ENCODE results near the gene ORMDL1. TPM values are rescaled to one million over a fixed set of nuclear protein-coding genes. Genes with fewer than 3 reads are reported as not detected.

ORMDL1 gene, protein sequence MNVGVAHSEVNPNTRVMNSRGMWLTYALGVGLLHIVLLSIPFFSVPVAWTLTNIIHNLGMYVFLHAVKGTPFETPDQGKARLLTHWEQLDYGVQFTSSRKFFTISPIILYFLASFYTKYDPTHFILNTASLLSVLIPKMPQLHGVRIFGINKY
- polyA plus RNA-seq = 10 to 100 TPM; 32.3 to 78.2 TPM

DNA sequence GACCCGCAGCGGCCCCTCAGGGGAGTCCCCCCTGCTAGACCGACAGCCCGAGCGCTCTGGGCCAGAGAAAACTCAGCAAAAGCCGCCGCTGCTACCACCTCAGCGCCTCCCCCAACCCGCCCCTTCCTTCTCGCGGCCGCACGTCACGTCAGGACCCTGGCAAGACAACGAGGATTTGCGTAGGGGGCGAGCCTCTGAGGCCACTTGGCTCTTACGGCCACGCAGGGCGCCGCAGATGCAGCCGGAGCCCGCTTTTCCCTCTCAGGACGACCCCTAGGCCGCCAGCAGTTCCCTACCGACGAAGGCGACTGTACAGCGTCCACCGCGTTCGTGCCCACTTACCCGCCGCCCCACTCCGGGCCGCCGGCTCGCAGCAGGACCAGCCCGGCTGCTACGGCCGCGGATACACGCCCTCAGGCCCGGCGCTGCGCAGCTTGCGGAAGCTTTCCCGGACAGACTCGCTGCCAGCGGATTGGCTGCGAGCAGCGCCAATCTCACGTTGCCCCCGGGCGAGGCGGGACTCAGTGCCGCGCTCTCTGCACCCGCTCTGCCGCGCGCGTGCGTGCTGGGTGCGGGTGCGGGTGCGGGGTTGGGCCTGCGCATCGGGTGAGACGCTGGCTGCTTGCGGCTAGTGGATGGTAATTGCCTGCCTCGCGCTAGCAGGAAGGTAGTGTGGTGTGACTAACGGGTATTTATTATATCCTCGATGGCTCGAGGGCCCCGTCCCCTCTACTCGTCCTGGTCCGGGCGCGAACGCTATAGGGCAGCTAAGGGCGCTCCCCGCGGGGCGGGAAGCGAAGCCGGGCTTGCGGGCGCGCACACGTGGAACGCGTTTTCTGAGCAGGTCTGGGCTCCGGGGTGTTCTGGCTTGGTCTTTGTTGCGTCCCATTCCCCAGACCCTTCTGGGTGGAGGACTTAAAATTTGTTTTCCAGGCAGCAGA, at the start of gene ORMDL1, which contains the start of gene PMS1:
Gene ORMDL1, minus strand, starts transcription at position 413 of the 941 bp plus-strand sequence. CDS start 1,744 bp downstream, outside the sequence.
Gene PMS1, plus strand, starts transcription at position 524 of the 941 bp plus-strand sequence. CDS start 7,360 bp downstream, outside the sequence.
- Histone ChIP-seq H3K4me1 (ENCODE audit: control insufficient read depth in 2 of 2, insufficient read depth in 2 of 2, low read length in 1 of 2) (no peaks in the 10 kb centered on the region), H3K36me3 (ENCODE audit: control insufficient read depth in 2 of 2, insufficient read depth in 2 of 2, low read length in 1 of 2) (no peaks in the 10 kb centered on the region), H3K27me3 (ENCODE audit: control insufficient read depth in 1 of 2, insufficient read depth in 2 of 2, low read length in 2 of 2) (no peaks in the 10 kb centered on the region), H3K27ac (ENCODE audit: low read depth in 2 of 2, low read length in 1 of 2) (peak within 1 kb of the TSS; percentile 95 to 98), H3K9me3 (ENCODE audit: control insufficient read depth in 2 of 2, insufficient read depth in 1 of 2, low read depth in 1 of 2, low read length in 1 of 2) (no peaks in the 10 kb centered on the region), H3K4me3 (ENCODE audit: low read depth in 1 of 2, low read length in 2 of 2) (peak within 1 kb of the TSS; percentile 88 to 97)
- WGBS, 2 donors = 0 to 1% methylated on average over 85 to 96 of the region's 96 CpGs

GRCh38 chr2:189830510-189830909, 46.4 kb upstream of the ORMDL1 start:
- H3K27me3 ChIP-seq (ENCODE audit: control insufficient read depth in 1 of 2, insufficient read depth in 2 of 2, low read length in 2 of 2) = no peaks in the 10 kb centered on the region
- no peaks in the 10 kb centered on the region for H3K9me3 ChIP-seq (ENCODE audit: control insufficient read depth in 2 of 2, insufficient read depth in 1 of 2, low read depth in 1 of 2, low read length in 1 of 2)
- WGBS, 2 donors = 97 to 98% methylated on average over 1 of the region's 1 CpG

DNA sequence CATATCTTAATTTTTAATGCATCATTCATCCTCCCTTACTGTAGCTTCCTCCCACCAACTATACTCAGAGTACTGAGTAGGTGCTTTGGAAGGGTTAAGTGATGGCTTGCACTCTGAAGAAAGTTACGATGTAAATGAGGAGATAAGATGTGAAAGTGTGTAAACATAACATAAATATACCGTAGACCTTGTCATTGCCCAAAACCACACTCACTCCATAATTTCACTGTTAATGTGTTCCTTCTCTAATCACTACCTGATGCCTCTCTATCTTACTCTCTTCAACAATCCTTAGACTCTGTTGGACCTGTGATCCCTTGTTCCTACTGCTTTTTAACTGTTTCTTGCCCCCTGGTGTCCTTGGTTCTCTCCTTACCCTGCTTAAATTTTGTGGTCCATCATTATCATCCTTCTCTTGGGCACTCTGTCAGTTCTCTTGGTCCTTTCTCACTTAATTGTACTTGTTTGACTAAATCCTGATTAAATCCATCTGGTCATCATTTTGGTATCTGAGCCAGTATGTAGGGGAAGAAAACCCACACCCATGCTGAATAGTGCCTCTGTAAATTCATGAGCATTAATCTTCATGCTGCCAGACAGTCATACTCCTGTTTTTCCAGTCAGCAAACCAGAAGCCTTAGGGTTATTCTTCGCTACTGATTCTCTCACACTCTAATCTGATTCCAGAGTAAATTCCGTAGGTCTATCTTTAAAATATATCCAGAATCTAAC, 45.1 kb upstream of the ORMDL1 start:
- H3K4me1 ChIP-seq (ENCODE audit: control insufficient read depth in 2 of 2, insufficient read depth in 2 of 2, low read length in 1 of 2) = no peaks in the 10 kb centered on the region
- no peak overlapping the region for H3K4me3 ChIP-seq (ENCODE audit: low read depth in 1 of 2, low read length in 2 of 2)
- H3K27me3 ChIP-seq (ENCODE audit: control insufficient read depth in 1 of 2, insufficient read depth in 2 of 2, low read length in 2 of 2) = no peaks in the 10 kb centered on the region
- H3K9me3 ChIP-seq (ENCODE audit: control insufficient read depth in 2 of 2, insufficient read depth in 1 of 2, low read depth in 1 of 2, low read length in 1 of 2) = no peaks in the 10 kb centered on the region
- H3K36me3 ChIP-seq (ENCODE audit: control insufficient read depth in 2 of 2, insufficient read depth in 2 of 2, low read length in 1 of 2) = no peaks in the 10 kb centered on the region
- H3K27ac ChIP-seq (ENCODE audit: low read depth in 2 of 2, low read length in 1 of 2) = no peak overlapping the region
- 84 to 85% methylated on average over 4 of the region's 4 CpGs for WGBS, 2 donors

More at GRCh38 chr2:189830510-189830909, 46.4 kb upstream of the ORMDL1 start:
- Histone ChIP-seq H3K36me3 (ENCODE audit: control insufficient read depth in 2 of 2, insufficient read depth in 2 of 2, low read length in 1 of 2) (no peaks in the 10 kb centered on the region), H3K4me1 (ENCODE audit: control insufficient read depth in 2 of 2, insufficient read depth in 2 of 2, low read length in 1 of 2) (no peaks in the 10 kb centered on the region), H3K27ac (ENCODE audit: low read depth in 2 of 2, low read length in 1 of 2) (no peak overlapping the region), H3K4me3 (ENCODE audit: low read depth in 1 of 2, low read length in 2 of 2) (no peak overlapping the region)

DNA sequence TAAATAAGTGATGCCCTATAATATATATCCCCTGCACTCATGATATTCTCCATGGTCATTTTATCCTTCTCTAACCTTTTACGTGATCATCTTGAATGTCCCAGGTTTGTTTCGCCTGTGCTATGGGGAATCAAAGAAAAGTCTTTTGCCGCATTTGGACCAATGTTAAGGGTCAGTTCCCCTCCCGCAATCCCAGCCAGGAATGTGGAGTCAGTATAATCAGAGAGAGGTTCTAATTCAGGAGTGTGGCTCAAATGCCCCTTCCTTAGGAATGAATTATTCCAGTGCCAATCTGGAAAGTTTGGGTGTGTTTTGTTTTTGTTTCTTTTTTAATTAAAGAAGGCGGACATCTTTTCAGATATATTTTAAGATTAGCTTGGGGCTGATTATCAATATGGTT, 41.9 kb upstream of the ORMDL1 start:
- Histone ChIP-seq H3K27me3 (ENCODE audit: control insufficient read depth in 1 of 2, insufficient read depth in 2 of 2, low read length in 2 of 2) (no peaks in the 10 kb centered on the region), H3K9me3 (ENCODE audit: control insufficient read depth in 2 of 2, insufficient read depth in 1 of 2, low read depth in 1 of 2, low read length in 1 of 2) (no peaks in the 10 kb centered on the region), H3K4me1 (ENCODE audit: control insufficient read depth in 2 of 2, insufficient read depth in 2 of 2, low read length in 1 of 2) (no peaks in the 10 kb centered on the region), H3K4me3 (ENCODE audit: low read depth in 1 of 2, low read length in 2 of 2) (no peak overlapping the region), H3K36me3 (ENCODE audit: control insufficient read depth in 2 of 2, insufficient read depth in 2 of 2, low read length in 1 of 2) (no peaks in the 10 kb centered on the region), H3K27ac (ENCODE audit: low read depth in 2 of 2, low read length in 1 of 2) (no peak overlapping the region)
- 96 to 99% methylated on average over 5 of the region's 5 CpGs for WGBS, 2 donors

DNA sequence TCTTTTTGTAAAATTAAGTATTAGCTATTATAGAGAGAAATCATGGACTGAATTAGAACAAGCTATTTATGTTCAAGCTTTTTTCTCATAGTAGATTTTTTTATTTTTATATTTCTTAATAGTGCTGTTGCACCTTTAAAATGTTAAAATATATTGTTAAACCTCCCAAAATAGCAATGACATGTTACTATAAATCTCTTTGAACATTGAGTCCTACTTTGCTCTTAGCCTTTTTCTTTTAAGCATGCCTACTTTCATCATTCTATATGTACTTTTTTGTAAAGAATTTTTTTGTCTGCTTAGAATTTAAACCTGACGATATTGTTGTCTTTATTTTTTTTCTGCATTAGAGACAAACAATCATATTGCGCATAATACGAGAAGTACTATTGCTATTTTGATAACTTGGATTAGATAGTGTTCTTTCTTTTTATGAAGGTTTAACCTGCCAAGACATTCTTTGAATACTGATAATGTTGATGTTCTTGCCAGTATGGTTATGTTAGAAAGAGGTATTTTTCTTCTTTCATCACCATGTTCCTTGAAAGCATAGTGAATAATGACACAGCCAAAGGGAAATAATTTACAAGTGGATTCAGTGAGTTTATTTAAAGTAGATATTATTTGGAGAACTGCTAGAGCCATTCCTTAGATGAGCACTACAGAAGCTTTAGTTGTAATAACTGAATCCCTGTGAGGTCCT, 40.7 kb upstream of the ORMDL1 start:
- H3K4me3 ChIP-seq (ENCODE audit: low read depth in 1 of 2, low read length in 2 of 2) = no peak overlapping the region
- no peaks in the 10 kb centered on the region for H3K36me3 ChIP-seq (ENCODE audit: control insufficient read depth in 2 of 2, insufficient read depth in 2 of 2, low read length in 1 of 2)
- H3K9me3 ChIP-seq (ENCODE audit: control insufficient read depth in 2 of 2, insufficient read depth in 1 of 2, low read depth in 1 of 2, low read length in 1 of 2) = no peaks in the 10 kb centered on the region
- no peaks in the 10 kb centered on the region for H3K27me3 ChIP-seq (ENCODE audit: control insufficient read depth in 1 of 2, insufficient read depth in 2 of 2, low read length in 2 of 2)
- 73 to 89% methylated on average over 3 of the region's 3 CpGs for WGBS, 2 donors
- no peak overlapping the region for H3K27ac ChIP-seq (ENCODE audit: low read depth in 2 of 2, low read length in 1 of 2)
- H3K4me1 ChIP-seq (ENCODE audit: control insufficient read depth in 2 of 2, insufficient read depth in 2 of 2, low read length in 1 of 2) = no peaks in the 10 kb centered on the region

GRCh38 chr2:189821953-189822748, 38.0 kb upstream of the ORMDL1 start:
- H3K27me3 ChIP-seq (ENCODE audit: control insufficient read depth in 1 of 2, insufficient read depth in 2 of 2, low read length in 2 of 2) = no peaks in the 10 kb centered on the region
- no peak overlapping the region for H3K27ac ChIP-seq (ENCODE audit: low read depth in 2 of 2, low read length in 1 of 2)
- no peaks in the 10 kb centered on the region for H3K36me3 ChIP-seq (ENCODE audit: control insufficient read depth in 2 of 2, insufficient read depth in 2 of 2, low read length in 1 of 2)
- H3K4me1 ChIP-seq (ENCODE audit: control insufficient read depth in 2 of 2, insufficient read depth in 2 of 2, low read length in 1 of 2) = no peaks in the 10 kb centered on the region
- H3K4me3 ChIP-seq (ENCODE audit: low read depth in 1 of 2, low read length in 2 of 2) = no peak overlapping the region
- no peaks in the 10 kb centered on the region for H3K9me3 ChIP-seq (ENCODE audit: control insufficient read depth in 2 of 2, insufficient read depth in 1 of 2, low read depth in 1 of 2, low read length in 1 of 2)
- 96% methylated on average over 33 of the region's 33 CpGs for WGBS, 2 donors

- no peak overlapping the region for H3K4me3 ChIP-seq (ENCODE audit: low read depth in 1 of 2, low read length in 2 of 2)
- no peaks in the 10 kb centered on the region for H3K9me3 ChIP-seq (ENCODE audit: control insufficient read depth in 2 of 2, insufficient read depth in 1 of 2, low read depth in 1 of 2, low read length in 1 of 2)
- H3K27me3 ChIP-seq (ENCODE audit: control insufficient read depth in 1 of 2, insufficient read depth in 2 of 2, low read length in 2 of 2) = no peaks in the 10 kb centered on the region
- H3K27ac ChIP-seq (ENCODE audit: low read depth in 2 of 2, low read length in 1 of 2) = no peak overlapping the region
- H3K4me1 ChIP-seq (ENCODE audit: control insufficient read depth in 2 of 2, insufficient read depth in 2 of 2, low read length in 1 of 2) = no peaks in the 10 kb centered on the region
- no peaks in the 10 kb centered on the region for H3K36me3 ChIP-seq (ENCODE audit: control insufficient read depth in 2 of 2, insufficient read depth in 2 of 2, low read length in 1 of 2)
- 82 to 91% methylated on average over 1 of the region's 1 CpG for WGBS, 2 donors
These were observed 35.2 kb upstream of the ORMDL1 start for GRCh38 chr2:189819297-189819704.

DNA sequence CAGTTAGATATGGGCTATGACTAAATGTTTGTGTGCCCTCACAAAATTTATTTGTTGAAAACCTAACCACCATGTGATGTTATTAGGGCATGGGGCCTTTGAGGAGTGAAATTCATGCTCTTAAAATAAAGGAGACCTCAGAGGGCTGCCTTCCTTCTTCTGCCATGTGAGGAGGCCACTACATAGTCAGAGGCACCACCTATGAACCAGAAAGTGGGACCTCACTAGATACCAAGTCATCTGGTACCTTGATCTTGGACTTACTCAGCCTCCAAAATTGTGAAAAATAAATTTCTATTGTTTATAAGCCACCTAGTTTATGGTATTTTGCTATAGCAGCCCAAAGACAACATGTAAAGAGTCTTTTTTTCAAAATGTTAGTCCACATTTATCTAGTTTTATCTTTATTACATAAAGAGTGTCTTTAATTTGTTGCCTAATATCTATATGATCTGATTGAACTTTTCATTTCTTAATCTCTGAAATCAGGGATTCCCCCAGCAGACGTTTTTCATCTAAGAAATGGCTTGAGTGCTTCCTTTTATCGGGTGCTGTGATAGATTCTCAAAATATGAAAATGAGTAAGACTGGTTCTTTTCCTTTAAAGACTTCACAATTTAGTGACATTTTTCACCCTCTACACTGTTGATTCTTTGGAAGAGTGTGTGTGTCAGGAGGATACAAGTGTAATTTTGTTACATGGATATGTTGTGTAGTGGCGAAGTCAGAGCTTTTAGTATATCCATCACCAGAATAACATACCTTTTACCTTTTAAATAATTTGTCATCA, 34.3 kb upstream of the ORMDL1 start:
- 81 to 84% methylated on average over 3 of the region's 3 CpGs for WGBS, 2 donors
- H3K27ac ChIP-seq (ENCODE audit: low read depth in 2 of 2, low read length in 1 of 2) = no peak overlapping the region
- no peaks in the 10 kb centered on the region for H3K9me3 ChIP-seq (ENCODE audit: control insufficient read depth in 2 of 2, insufficient read depth in 1 of 2, low read depth in 1 of 2, low read length in 1 of 2)

More for the DNA sequence above, 34.3 kb upstream of the ORMDL1 start:
- Histone ChIP-seq H3K36me3 (ENCODE audit: control insufficient read depth in 2 of 2, insufficient read depth in 2 of 2, low read length in 1 of 2) (no peaks in the 10 kb centered on the region), H3K4me3 (ENCODE audit: low read depth in 1 of 2, low read length in 2 of 2) (no peak overlapping the region), H3K27me3 (ENCODE audit: control insufficient read depth in 1 of 2, insufficient read depth in 2 of 2, low read length in 2 of 2) (no peaks in the 10 kb centered on the region), H3K4me1 (ENCODE audit: control insufficient read depth in 2 of 2, insufficient read depth in 2 of 2, low read length in 1 of 2) (no peaks in the 10 kb centered on the region)
